IMR-90 (cell line): Measurements from ENCODE around the gene ARMH3. TPM values are rescaled to one million over a fixed set of nuclear protein-coding genes. Genes with fewer than 3 reads are reported as not detected.
A peak's percentile ranks its signal among the peaks of the same experiment; 100 is the strongest.

Source experiments
- ATAC-seq: fragments of 200-7000 bp; cut with Tn5 transposase; 2 replicates; pipeline ENCODE4 v1.9.1; 2020; ENCODE audit warnings: low read depth, mild to moderate bottlenecking, moderate library complexity
- BruUV-seq: library from RNA; stranded (reverse); fragments of 400-500 nt; replicated peaks from 2 replicates; lab custom pipeline; 2021; lab: Mats Ljungman, UMichigan
- CTCF ChIA-PET: fragments of 300-600 bp; formaldehyde crosslinking; extraction: SDS; loops from one replicate; lab custom pipeline; 2021; ENCODE audit warnings: antibody characterized with exemption; lab: Yijun Ruan, JAX
- POLR2A ChIA-PET: fragments of 300-600 bp; sonication (Branson Sonifier 250); formaldehyde crosslinking; loops from one replicate; lab custom pipeline; 2022; ENCODE audit warnings: antibody characterized with exemption; ENCODE audit not compliant: unreplicated experiment; lab: Charles Lee
- DNase-seq: peaks from one replicate; pipeline ENCODE4 v3.0.0; 2013
- H2AFZ ChIP-seq: replicated peaks from 2 replicates; pipeline ENCODE3; 2013; ENCODE audit warnings: low read length, mild to moderate bottlenecking; ENCODE audit not compliant: poor library complexity
- H2AK5ac ChIP-seq: 2 replicates; pipeline ENCODE4 v1.6.1; 2013; ENCODE audit warnings: low read depth, low read length, inconsistent platforms
- H2AK9ac ChIP-seq: replicated peaks from 2 replicates; pipeline ENCODE3; 2013; ENCODE audit warnings: mild to moderate bottlenecking, low read depth, low read length, moderate library complexity; ENCODE audit not compliant: poor library complexity
- H2BK120ac ChIP-seq: 2 replicates; pipeline ENCODE4 v1.6.1; 2013; ENCODE audit warnings: low read depth, low read length, inconsistent platforms
- H2BK15ac ChIP-seq: 3 replicates; pipeline ENCODE4 v1.6.1; 2013; ENCODE audit warnings: low read depth, low read length, inconsistent platforms
- H2BK20ac ChIP-seq: 2 replicates; pipeline ENCODE4 v1.6.1; 2013; ENCODE audit warnings: low read depth, mild to moderate bottlenecking, inconsistent platforms, low read length, moderate library complexity
- H2BK5ac ChIP-seq: 2 replicates; pipeline ENCODE4 v1.6.1; 2013; ENCODE audit warnings: mild to moderate bottlenecking, low read depth, low read length, inconsistent platforms; ENCODE audit not compliant: poor library complexity, severe bottlenecking
- H3K14ac ChIP-seq: replicated peaks from 2 replicates; pipeline ENCODE4 v1.6.1; 2013; ENCODE audit warnings: low read depth, low read length, inconsistent platforms
- H3K18ac ChIP-seq: 2 replicates; pipeline ENCODE4 v1.6.1; 2013; ENCODE audit warnings: low read depth, low read length, control low read depth
- H3K23ac ChIP-seq: 2 replicates; pipeline ENCODE4 v1.6.1; 2013; ENCODE audit warnings: low read depth, low read length, inconsistent platforms
- H3K27ac ChIP-seq: 2 replicates; pipeline ENCODE4 v1.5.1; 2013; ENCODE audit warnings: mild to moderate bottlenecking, control low read depth, low read length; ENCODE audit not compliant: insufficient read depth
- H3K27me3 ChIP-seq: 2 replicates; pipeline ENCODE4 v1.6.1; 2013; ENCODE audit warnings: low read length; ENCODE audit not compliant: control insufficient read depth, insufficient read depth
- H3K36me3 ChIP-seq: 2 replicates; pipeline ENCODE4 v1.6.1; 2013; ENCODE audit warnings: low read length, mixed read lengths; ENCODE audit not compliant: control insufficient read depth, insufficient read depth
- H3K4ac ChIP-seq: 2 replicates; pipeline ENCODE4 v1.6.1; 2013; ENCODE audit warnings: low read depth, low read length, inconsistent platforms
- H3K4me1 ChIP-seq: 2 replicates; pipeline ENCODE4 v1.6.1; 2013; ENCODE audit warnings: low read length, mixed read lengths; ENCODE audit not compliant: control insufficient read depth, insufficient read depth
- H3K4me2 ChIP-seq: 2 replicates; pipeline ENCODE4 v1.6.1; 2013; ENCODE audit warnings: low read depth, mild to moderate bottlenecking, control low read depth, low read length, moderate library complexity
- H3K4me3 ChIP-seq: 2 replicates; pipeline ENCODE4 v1.5.1; 2013; ENCODE audit warnings: low read depth, mild to moderate bottlenecking, control low read depth, low read length, moderate library complexity; ENCODE audit not compliant: insufficient read depth
- H3K56ac ChIP-seq: 2 replicates; pipeline ENCODE4 v1.6.1; 2013; ENCODE audit warnings: low read length, inconsistent platforms; ENCODE audit not compliant: insufficient read depth; ENCODE audit errors: extremely low read depth
- H3K79me1 ChIP-seq, 2 experiments: 2 replicates each; pipeline ENCODE4 v1.6.1; 2013; ENCODE audit warnings: low read length in 2 of 2, inconsistent platforms in 1 of 2, low read depth in 1 of 2
- H3K9ac ChIP-seq: 2 replicates; pipeline ENCODE4 v1.6.1; 2013; ENCODE audit warnings: low read depth, low read length, control low read depth
- H3K9me1 ChIP-seq: 2 replicates; pipeline ENCODE4 v1.6.1; 2013; ENCODE audit warnings: low read length, inconsistent platforms; ENCODE audit not compliant: insufficient read depth
- H3K9me3 ChIP-seq: 2 replicates; pipeline ENCODE4 v1.6.1; 2013; ENCODE audit warnings: low read length; ENCODE audit not compliant: control insufficient read depth, insufficient read depth
- H4K20me1 ChIP-seq: 2 replicates; pipeline ENCODE4 v1.6.1; 2013; ENCODE audit warnings: low read length, inconsistent platforms; ENCODE audit not compliant: insufficient read depth
- H4K5ac ChIP-seq: 2 replicates; pipeline ENCODE4 v1.6.1; 2013; ENCODE audit warnings: mild to moderate bottlenecking, low read depth, low read length, control low read depth
- H4K8ac ChIP-seq, 2 experiments: 2 replicates each; pipeline ENCODE4 v1.6.1; 2013; ENCODE audit warnings: low read depth in 2 of 2, low read length in 2 of 2, control low read depth in 1 of 2, inconsistent platforms in 1 of 2
- H4K91ac ChIP-seq: 2 replicates; pipeline ENCODE4 v1.6.1; 2013; ENCODE audit warnings: low read depth, low read length, inconsistent platforms; ENCODE audit not compliant: insufficient read depth
- CEBPB ChIP-seq: IDR thresholded peaks from 2 replicates; pipeline ENCODE4 v1.6.1; 2012; ENCODE audit warnings: low read depth, low read length, improper control_type of control experiment
- POLR2A ChIP-seq: IDR thresholded peaks from 2 replicates; pipeline ENCODE4 v1.6.1; 2012; ENCODE audit warnings: mild to moderate bottlenecking, low read depth, low read length
- WGBS, 2 experiments: methylation state at CpG; one replicate each; pipeline versions ENCODE4 v1.1.5 to v1.1.7; 2013; ENCODE audit warnings: missing lambda C conversion rate in 2 of 2; ENCODE audit not compliant: insufficient read length in 1 of 2; ENCODE audit errors: extremely low coverage in 2 of 2; 5-methylcytosine and 5-hydroxymethylcytosine counted together
- dilution Hi-C: fragments of 300-500 bp; cut with HindIII; formaldehyde crosslinking; loops from one replicate; pipeline ENCODE4 v1.14.3; 2018; ENCODE audit warnings: low sequenced_read_pairs; ENCODE audit not compliant: unreplicated experiment
- in situ Hi-C: fragments of 300-500 bp; cut with MboI; formaldehyde crosslinking; loops from 3 replicates; pipeline ENCODE4 v1.14.3; 2019; ENCODE audit warnings: low sequenced_read_pairs, inconsistent platforms, mixed read lengths
- intact Hi-C: fragments of 100-400 bp; cut with micrococcal nuclease; formaldehyde crosslinking; loops from 2 replicates; pipeline ENCODE4 v1.10.0; 2022
- polyA plus RNA-seq, 3 experiments: library from polyadenylated mRNA; depleted of rRNA; stranded (reverse); fragments of >200 nt; gene quantifications; 2 replicates each; pipeline ENCODE4 v1.2.3, GENCODE V29; 2012; ENCODE audit warnings: low replicate concordance in 1 of 3
- total RNA-seq: library from RNA; depleted of rRNA; stranded (reverse); fragments of >200 nt; gene quantifications from 2 replicates; pipeline ENCODE4 v1.2.3, GENCODE V29; 2012
- TF ChIP-seq, protein P1 (sequence below): fragments of 150-350 bp; IDR thresholded peaks from 2 replicates; pipeline ENCODE4 v1.6.1; 2017; ENCODE audit warnings: mild to moderate bottlenecking, antibody characterized with exemption, low read length, low read depth

ARMH3 gene
- total and polyA plus RNA-seq, 2 of the 4 experiments (the other 2 are of a cell fraction), result 12.1 to 13.1 TPM

GRCh38 chr10:101961591-101962498 is 94.1 kb downstream of the ARMH3 start:
- H4K91ac ChIP-seq, result no peak overlapping the region
- H3K9ac ChIP-seq, result no peak overlapping the region
- no peak for TF ChIP-seq POLR2A
- peak; percentile 40; the same call in 1 of the 2 replicates for TF ChIP-seq CEBPB
- TF ChIP-seq, protein P1, sequence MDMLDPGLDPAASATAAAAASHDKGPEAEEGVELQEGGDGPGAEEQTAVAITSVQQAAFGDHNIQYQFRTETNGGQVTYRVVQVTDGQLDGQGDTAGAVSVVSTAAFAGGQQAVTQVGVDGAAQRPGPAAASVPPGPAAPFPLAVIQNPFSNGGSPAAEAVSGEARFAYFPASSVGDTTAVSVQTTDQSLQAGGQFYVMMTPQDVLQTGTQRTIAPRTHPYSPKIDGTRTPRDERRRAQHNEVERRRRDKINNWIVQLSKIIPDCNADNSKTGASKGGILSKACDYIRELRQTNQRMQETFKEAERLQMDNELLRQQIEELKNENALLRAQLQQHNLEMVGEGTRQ, result peak; percentile 57; the same call in 1 of the 2 replicates
- H3K14ac ChIP-seq, result 0 out of 2 replicates have a peak overlapping the region, but pooled peaks have one; percentile 26
- ATAC-seq (peak; percentile 77), DNase-seq (peak; percentile 41)
- peak overlapping the region; percentile 41; the same call in 1 of the 2 replicates for H2AK5ac ChIP-seq
- H2AK9ac ChIP-seq, result no peak overlapping the region
- peaks cover 9 to 14% of the 10 kb centered on the region in 2 experiments; a peak in 3 of 4 replicates for H3K79me1 ChIP-seq
- in situ Hi-C loops (no loop called here), dilution Hi-C loops (no loop called here), intact Hi-C loops (no loop called here)
- H2AFZ ChIP-seq, result no peak overlapping the region
- peaks cover 3% of the 10 kb centered on the region; the same call in 1 of the 2 replicates for H3K9me1 ChIP-seq
- ChIA-PET CTCF (interaction anchor here (0.6 to 1.0 kb wide), 2 partner anchors 72 to 121 kb away, joined by 3 read pairs; no protein-coding TSS in a partner anchor), POLR2A (interaction anchor here (0.7 to 0.9 kb wide), 2 partner anchors 20 to 21 kb away, joined by 4 to 7 read pairs; no protein-coding TSS in a partner anchor)
- H3K56ac ChIP-seq, result no peak overlapping the region
- no peaks in the 10 kb centered on the region for H3K9me3 ChIP-seq
- H4K8ac ChIP-seq, result peak overlapping the region in 1 of 2 experiments; percentile 22; a peak in 1 of 4 replicates
- no peak overlapping the region for H3K18ac ChIP-seq
- H2BK5ac ChIP-seq, result no peak overlapping the region
- 0 out of 2 replicates have a peak overlapping the region, but pooled peaks have one; percentile 17 for H2BK20ac ChIP-seq
- H3K4me2 ChIP-seq, result no peak overlapping the region
- peaks cover 3% of the 10 kb centered on the region; the same call in 1 of the 2 replicates for H3K4me1 ChIP-seq
- BruUV-seq, result no TSS peak
- no peak overlapping the region; the same call in 2 of the 3 replicates for H2BK15ac ChIP-seq
- no peak overlapping the region for H3K4me3 ChIP-seq
- H3K27me3 ChIP-seq, result no peaks in the 10 kb centered on the region
- WGBS, 2 experiments, result no CpG with 5 or more reads among the region's 5 CpGs
- no peak overlapping the region for H4K5ac ChIP-seq
- no peak overlapping the region for H2BK120ac ChIP-seq
- no peak overlapping the region for H3K27ac ChIP-seq
- 0 out of 2 replicates have a peak, but pooled peaks cover 2% of the 10 kb centered on the region for H3K36me3 ChIP-seq
- H4K20me1 ChIP-seq, result peaks cover 3% of the 10 kb centered on the region; the same call in 1 of the 2 replicates
- H3K23ac ChIP-seq, result no peak overlapping the region
- peak overlapping the region; percentile 50 for H3K4ac ChIP-seq
